ENCODE data around the gene MS4A13. TPM values are rescaled to one million over a fixed set of nuclear protein-coding genes. Genes with fewer than 3 reads are reported as not detected.
"Not testable (repeated sequence)": the region's sequence is repeated elsewhere in the genome, so short reads cannot be mapped to it uniquely, and the experiment has no call there.

MS4A13 gene
- total RNA-seq, 1 donor from 2014 or later, result not detected

- DNase-seq (ENCODE audit: low spot score), result no peak
- intact Hi-C loops (cut with DNase I), result no loop called here
Observed at GRCh38 chr11:60528465-60528864, 13.3 kb downstream of the MS4A13 start.

GRCh38 chr11:60528934-60529333 lies 13.7 kb downstream of the MS4A13 start:
- DNase-seq (ENCODE audit: low spot score), result no peak
- intact Hi-C loops (cut with DNase I), result no loop called here

- intact Hi-C loops (cut with DNase I), result no loop called here
- no peak for DNase-seq (ENCODE audit: low spot score)
Observed at GRCh38 chr11:60530454-60531100, 15.4 kb downstream of the MS4A13 start.

- DNase-seq (ENCODE audit: low spot score); intact Hi-C loops (cut with DNase I): not testable (repeated sequence)
Observed at GRCh38 chr11:60532383-60532782, 17.2 kb downstream of the MS4A13 start.

- intact Hi-C loops (cut with DNase I), result not testable (repeated sequence)
Observed at GRCh38 chr11:60538627-60539026, 23.4 kb downstream of the MS4A13 start.

GRCh38 chr11:60544077-60544476 lies 28.9 kb downstream of the MS4A13 start:
- intact Hi-C loops (cut with DNase I), result no loop called here
- DNase-seq (ENCODE audit: low spot score), result no peak

More at GRCh38 chr11:60538627-60539026, 23.4 kb downstream of the MS4A13 start:
- not testable (repeated sequence) for DNase-seq (ENCODE audit: low spot score)

- DNase-seq (ENCODE audit: low spot score), result no peak
- intact Hi-C loops (cut with DNase I), result no loop called here
Observed at GRCh38 chr11:60561254-60561653, 46.1 kb downstream of the MS4A13 start.

- intact Hi-C loops (cut with DNase I), result no loop called here
- no peak for DNase-seq (ENCODE audit: low spot score)
Observed at GRCh38 chr11:60563553-60564235, 48.5 kb downstream of the MS4A13 start.

GRCh38 chr11:60566776-60567175 lies 51.6 kb downstream of the MS4A13 start:
- intact Hi-C loops (cut with DNase I), result no loop called here
- DNase-seq (ENCODE audit: low spot score), result no peak

GRCh38 chr11:60570970-60571369 lies 55.8 kb downstream of the MS4A13 start:
- DNase-seq (ENCODE audit: low spot score), result no peak
- intact Hi-C loops (cut with DNase I), result no loop called here

GRCh38 chr11:60589611-60590010 lies 74.4 kb downstream of the MS4A13 start:
- no peak for DNase-seq (ENCODE audit: low spot score)
- intact Hi-C loops (cut with DNase I), result no loop called here

Other genes starting within 250 kb of the MS4A13 start
- 8.8 TPM for gene MS4A4A, start 234.7 kb upstream of the MS4A13 start, total RNA-seq
- not detected for gene MS4A6E, start 188.1 kb upstream of the MS4A13 start, total RNA-seq
- gene MS4A7, start 136.9 kb upstream of the MS4A13 start, total RNA-seq, result 8.2 TPM
- 0.51 TPM for gene MS4A14, start 118.9 kb upstream of the MS4A13 start, total RNA-seq
- not detected for gene MS4A5, start 85.8 kb upstream of the MS4A13 start, total RNA-seq
- gene MS4A1, start 59.5 kb upstream of the MS4A13 start, total RNA-seq, result not detected
- gene MS4A12, start 22.6 kb upstream of the MS4A13 start, total RNA-seq, result not detected
- not detected for gene MS4A8, start 184.2 kb downstream of the MS4A13 start, total RNA-seq
- not detected for gene MS4A18, start 209.3 kb downstream of the MS4A13 start, total RNA-seq
- gene MS4A15, start 241.5 kb downstream of the MS4A13 start, total RNA-seq, result not detected

All from cardiac septum (tissue), 1 donor.